ENCODE measurements around the gene KRT26.

The KRT26 gene

DNA sequence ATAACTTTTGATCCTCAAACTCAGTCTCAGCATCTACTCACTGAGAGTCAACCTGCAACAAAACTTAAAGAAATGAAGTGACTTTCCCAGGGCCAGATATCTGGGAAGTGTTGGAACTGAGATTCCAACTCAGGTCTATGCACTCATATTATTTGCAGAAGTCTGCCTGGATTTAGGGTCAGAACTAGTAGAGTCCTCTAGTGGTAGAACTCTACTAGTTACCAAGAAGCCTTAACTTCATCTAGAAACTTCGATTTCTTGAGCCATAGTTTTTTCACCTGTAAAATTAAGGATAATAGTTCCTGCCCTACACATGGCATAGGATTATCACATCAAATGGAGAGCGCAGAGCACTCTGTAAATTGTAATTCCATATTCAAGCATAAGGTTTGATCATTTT is 45.1 kb downstream of the KRT26 start:
- DNase-seq (ENCODE audit: low spot score): no peak

DNA sequence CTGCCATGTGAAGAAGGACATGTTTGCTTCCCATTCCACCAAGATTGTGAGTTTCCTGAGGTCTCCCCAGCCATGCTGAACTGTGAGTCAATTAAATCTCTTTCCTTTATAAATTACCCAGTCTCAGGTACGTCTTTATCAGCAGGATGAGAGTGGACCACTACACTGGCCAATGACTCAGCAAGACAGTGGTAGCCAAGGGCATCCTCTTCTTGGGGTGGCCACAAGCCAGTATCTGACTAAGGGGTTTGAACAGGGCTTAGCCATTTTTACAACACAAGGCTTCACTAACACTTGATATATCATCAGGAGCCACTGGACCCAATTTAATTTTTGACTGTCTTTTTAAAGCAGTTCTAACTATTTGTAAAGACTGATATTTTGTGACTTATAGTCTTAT is 47.3 kb downstream of the KRT26 start:
- DNase-seq (ENCODE audit: low spot score): no peak

DNA sequence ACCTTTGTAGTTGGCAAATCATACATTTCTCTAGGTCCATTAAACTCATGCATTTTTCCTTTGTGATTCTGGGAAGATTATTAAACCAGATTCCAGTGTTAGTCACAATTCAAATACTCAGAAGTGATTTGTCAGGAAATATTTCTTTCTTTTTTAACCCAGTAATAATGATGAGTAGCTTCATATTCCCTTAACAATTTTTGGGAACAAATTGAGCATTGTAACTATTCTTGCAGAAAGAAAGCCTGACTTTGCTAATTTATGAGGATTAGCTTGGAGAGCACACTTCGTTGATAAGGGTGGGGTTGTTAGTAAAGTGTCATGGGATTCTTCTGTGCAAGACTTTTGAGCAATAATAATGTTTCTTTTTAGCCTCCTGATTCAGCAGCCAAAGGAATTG is 49.8 kb downstream of the KRT26 start:
- no peak for DNase-seq (ENCODE audit: low spot score)

DNA sequence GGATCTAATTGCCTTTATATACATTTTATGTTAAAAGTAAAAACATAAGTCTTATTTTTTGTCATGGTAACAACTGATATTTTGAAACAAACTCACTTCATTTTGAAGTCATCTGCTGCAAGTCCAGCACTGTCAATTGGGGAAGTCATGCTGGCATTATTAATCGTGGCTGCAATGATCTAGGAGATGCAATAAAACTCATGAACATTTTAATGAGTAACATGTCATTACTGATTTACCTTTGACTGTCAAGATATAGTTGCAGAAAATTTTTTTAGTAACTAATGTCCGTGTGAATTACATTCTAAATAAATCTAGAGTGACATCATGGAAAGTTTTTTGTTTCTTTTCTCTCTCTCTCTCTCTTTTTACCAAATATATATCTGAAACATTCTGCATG is 51.1 kb downstream of the KRT26 start:
- no peak for DNase-seq (ENCODE audit: low spot score)

DNA sequence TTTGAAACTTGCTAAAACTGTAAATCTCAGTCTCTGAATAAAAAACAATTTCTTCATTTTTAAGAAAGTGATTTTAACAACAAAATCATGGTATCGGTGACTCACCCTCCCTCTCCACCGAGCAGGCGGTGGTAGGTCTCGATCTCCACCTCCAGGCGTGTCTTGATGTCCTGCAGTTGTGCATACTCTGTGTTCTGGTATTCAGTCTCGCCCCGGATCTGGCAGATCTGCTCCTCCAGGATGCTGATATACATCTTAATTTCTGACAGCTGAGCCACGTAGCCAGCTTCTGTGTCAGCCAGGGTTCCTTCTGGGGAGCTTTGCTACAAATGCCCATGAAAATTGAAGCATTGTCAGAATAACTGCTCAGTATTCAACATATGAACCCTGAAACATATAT is 53.1 kb downstream of the KRT26 start:
- no peak for DNase-seq (ENCODE audit: low spot score)

DNA sequence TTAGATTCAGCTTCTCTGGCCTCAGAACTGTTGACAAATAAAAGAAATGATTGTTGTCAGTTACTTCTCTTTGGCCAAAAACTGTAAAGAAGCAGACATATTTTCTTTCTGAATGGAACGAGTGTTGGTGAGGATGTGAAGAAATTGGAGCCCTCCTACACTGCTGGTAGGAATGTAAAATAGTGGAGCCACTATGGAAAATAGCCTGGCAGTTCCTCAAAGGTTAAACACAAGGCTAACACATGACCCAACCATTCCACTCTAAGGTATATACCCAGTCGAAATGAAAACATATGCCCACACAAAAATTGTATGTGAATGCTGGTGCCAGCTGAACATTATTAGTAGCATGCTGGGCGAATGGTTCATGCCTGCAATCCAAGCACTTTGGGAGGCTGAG is 54.2 kb downstream of the KRT26 start:
- no peak for DNase-seq (ENCODE audit: low spot score)
